GM18498 (cell line): Measurements from ENCODE around the gene ZNF746.
"Not testable (repeated sequence)": the region's sequence is repeated elsewhere in the genome, so short reads cannot be mapped to it uniquely, and the experiment has no call there.

Experiments
- ATAC-seq: cut with Tn5 transposase; IDR thresholded peaks from one replicate; pipeline ENCODE4 v1.9.1; 2021; ENCODE audit warnings: mild to moderate bottlenecking, moderate library complexity; ENCODE audit not compliant: unreplicated experiment

ZNF746 gene

DNA sequence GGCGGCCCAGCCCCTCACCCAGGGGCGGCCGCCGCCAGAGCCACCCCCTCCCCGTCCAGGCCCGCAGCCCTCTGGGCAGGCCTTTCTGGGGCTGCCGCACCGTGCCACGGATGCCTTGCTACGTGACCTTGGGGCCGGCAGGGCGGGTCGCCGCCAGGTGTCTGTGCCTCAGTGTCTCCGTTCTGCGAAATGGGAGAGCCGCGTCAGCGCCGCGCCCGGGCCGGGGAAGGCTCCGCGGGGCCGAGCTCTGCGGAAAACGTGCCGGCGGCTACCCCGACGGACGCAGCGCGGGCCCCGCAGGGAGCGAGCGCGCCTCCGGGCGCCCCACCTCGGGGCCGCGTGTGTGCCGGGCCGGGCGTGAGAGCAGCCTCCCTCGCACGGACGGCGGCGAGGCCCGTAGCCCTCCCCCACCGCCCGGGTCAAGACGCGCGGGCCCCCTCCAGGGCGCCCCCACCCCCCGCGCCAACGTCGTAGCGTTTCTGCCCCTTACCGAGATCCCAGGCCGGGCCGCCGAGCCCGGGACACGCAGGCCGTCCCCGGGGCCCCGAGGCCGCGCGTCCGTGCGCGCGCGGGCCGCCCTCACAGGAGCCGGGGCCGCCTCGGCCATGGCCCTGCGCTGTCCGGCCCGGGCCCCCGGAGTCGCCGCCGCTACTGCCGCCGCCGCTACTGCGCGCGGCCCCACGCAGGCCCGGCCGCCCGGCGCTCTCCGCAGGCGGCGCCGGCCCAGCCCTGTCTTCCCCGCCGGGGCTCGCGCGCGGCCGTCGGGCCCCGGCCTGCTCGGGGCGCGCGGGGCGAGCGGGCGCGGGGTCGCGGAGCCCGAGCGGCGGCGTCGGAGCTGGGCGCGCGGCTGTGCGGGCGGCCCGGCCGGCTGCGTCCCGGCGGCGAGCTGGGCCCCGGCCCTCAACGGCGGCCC lies 37.8 kb downstream of the ZNF746 start:
- ATAC-seq = peak; percentile 45

DNA sequence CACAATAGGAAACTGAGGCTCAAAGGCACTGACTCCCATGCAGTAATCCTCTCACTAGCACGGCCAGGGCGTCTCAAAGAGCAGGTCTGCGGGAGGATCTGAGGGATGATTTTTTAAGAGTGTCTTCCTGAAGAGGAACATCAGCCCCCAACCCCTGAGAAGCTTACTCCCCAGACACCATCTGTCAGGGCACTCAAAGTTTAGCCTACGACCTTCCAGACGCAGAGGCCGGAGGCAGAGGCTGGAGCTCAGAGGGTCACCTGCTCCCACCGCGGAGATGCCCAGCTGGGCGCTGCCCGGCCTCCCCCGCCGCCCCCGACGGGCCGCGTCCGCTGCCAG lies 38.4 kb downstream of the ZNF746 start:
- no peak for ATAC-seq

DNA sequence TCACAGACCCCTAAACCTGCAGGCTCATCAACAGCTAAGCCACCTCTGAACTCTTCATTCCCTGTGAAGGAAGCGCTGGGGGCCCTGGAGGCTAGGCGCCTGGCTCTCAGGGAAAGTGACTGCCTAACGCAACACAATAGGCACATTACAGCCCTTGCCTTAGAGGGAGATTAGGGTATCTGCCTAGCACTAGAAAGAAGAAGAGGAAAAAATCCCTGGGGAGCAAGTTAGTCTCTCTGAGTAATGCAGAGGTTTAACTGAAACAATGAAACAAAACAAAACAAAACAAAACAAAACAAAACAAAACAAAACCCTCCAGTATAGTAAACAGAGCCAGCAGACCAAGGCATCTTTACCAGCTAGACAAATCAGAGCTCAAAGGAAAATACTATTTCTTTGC lies 39.4 kb downstream of the ZNF746 start:
- ATAC-seq = no peak

DNA sequence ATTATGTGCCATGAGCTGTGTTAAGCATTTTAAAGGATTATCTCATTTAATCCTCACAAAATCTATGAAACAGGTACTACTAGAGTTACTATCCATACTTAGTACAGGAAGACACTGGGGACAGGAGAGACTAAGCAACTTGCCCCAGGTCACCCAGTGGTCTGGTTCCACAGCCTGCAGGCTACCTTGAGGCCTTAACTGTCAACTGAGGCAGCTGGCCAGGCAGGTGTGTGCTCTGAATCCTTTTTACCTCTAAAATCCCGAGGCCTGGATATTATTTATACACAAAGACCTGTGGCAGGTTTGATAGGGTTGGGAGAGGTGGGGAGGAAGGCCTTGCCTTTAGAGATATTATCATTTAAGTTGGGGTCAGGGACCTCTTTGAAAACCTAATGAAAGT lies 39.8 kb downstream of the ZNF746 start:
- ATAC-seq = no peak

DNA sequence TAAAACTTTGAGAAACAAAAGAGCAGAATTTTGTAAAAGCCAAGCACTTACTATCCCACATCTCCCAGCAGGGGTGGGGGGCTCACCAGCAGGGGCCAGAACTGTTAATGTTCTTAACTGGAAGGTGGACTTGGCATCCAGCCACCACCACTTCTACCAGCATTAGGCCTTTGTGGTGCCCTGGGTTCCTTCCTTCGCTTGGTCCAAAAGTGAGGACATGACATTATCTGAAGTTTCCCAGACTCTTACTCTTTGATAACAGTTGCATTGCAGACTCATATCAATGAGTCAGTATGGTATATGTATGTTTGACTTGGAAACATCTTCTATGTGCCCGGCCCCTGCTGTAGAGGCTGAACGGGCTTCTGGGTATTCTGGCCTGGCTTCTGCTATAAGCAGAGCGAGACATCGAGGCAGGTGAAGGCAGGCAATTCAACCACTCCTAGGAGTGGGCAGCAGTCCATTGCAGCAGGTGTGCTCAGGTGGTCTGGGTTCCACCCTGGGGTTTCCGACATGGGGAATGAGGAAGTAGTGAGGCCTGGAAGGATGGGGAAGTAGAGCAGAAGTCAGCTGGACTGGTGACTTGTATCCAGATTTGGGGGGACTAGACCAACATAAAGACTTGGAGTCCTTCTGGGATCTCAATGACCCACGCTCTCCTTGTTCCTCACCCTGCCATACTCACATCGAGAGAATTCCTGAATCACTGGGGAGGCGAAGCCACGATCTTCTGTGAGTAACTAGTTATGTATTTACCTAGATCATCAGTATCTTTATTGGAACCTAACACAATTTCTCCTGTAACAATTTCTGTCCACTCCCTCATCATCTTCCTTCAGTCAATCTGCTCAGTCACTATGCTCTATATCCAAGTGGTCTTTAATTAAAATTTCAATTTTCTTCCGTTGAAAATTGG lies 40.8 kb downstream of the ZNF746 start:
- no peak for ATAC-seq

DNA sequence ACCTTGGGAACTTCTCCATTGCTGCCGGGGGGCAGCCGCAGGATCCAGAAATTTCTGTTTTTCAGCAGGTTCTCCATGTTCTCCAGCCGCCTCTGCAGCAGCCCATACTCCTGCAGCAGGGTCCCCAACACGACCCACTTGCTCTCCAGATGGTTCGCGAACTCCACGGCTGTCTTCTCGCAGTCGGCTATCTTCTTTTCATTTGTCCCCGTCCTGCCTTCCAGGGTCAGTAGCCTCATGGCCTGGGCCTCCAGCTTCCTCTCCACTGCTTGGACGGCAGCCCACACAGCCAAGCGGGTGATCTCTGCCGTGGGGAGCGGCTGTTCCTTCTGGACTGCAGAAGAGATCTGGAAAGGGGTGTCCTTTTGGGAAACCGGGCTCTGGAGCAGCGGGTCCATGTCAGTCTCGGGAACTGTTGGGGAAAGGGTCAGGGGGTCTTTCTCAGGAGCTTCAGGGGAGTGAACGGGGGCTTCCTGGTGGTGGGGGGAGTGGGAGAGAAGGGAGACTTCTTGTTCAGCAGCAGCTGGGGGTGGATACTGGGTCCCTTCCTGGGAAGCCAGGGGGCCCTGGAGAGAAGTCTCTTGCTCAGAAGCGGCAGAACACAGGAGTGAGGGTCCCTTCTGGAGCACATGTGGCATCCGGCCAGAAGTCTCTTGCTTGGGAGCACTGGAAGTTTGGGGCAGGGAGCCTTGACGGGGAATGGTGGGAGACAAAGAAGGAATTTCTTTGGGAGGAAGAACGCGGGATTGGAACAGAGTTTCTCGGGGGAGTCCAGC lies 42.2 kb downstream of the ZNF746 start:
- no peak for ATAC-seq

DNA sequence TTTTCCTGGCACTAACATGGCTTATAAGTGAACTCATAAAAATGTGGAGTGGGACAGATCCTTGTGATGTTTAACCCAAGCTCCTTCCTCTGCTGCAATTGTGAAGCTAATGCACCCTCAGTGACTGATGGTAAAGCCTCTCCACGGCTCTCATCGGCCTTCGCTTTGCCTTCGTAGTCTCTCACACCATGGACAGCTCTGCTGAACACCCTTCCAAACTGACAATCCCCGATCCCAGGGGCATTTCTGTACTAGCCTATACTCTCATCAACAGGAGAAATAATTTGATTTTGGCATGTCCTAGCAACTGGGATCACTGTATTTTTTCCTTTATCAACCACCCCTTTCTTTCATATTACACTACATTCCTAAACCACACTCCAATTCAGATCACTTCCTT lies 42.9 kb downstream of the ZNF746 start:
- no peak for ATAC-seq

DNA sequence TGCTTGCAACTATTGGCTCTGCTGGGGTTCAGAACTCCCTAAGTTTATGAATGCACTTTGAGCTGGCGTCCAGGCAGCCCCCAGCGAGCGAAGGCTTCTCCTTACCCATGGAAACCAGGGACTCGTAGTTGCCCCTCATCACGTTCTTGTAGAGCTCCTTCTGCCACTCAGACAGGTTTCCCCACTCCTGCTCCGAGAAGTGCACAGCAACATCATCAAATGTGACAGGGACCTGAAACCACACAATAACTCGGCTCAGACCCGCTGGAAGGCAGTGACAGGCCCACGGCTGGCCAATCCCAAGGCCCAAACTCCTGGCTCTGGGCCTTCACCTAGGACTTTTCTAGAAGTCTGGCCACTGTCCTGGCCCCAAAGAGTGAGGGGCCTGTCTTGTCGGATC lies 43.6 kb downstream of the ZNF746 start:
- no peak for ATAC-seq

DNA sequence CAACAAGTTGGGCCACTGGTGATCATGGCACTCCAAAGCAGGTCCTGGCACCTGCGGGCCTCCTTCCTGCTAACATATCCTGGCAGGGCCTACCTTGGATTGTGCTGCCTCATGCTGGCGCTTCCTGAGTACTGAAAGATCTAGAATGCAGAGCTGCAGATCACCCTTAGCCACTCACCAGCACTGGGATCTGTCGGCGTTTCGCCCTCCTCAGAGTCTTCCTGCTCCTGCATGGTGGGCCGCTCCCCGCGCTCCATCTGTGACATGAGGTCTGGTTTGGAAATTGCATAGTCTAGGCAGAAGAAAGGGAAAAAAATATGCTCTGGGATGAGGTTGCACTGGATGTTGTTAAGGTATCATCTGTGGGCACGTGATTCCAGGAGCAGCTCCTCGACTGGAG lies 46.8 kb downstream of the ZNF746 start:
- ATAC-seq = no peak

DNA sequence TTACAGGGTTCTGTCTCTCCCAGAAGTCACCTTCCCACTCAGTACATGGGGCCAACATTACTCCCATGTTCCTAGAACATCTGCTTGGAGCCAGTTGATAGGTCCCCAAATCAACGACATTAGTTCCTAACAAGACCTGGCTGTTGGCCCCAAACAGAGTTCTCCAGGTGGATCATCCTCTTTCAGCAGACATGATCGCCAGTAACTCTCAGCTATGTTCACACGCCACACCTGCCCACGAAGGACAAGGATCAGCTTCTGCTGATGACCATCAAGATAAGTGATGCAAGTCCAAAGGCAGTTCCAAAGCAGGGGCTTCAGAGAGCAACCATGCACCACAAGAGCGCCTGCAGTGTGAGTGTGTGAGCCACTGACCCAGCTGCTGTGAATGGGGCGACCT lies 47.7 kb downstream of the ZNF746 start:
- ATAC-seq = no peak

DNA sequence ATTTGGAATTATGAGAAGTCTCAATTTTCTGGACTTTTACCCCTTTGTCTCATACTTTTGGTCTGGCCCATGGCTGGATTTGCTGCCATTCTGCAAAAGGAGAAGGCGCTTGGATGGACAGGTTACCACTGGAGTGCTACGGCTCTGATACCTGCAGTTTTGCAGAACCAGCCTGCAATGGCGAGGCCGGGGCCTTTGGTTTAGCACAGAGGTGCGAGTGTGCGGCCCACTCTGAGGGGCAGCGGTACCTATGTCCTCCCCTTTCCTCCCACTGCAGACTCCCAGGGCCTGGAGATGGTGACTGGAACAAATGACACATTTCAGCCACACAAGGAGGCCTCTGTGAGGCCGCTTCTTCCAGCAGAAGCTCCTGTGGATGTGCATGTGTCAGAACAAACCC lies 48.6 kb downstream of the ZNF746 start:
- no peak for ATAC-seq

DNA sequence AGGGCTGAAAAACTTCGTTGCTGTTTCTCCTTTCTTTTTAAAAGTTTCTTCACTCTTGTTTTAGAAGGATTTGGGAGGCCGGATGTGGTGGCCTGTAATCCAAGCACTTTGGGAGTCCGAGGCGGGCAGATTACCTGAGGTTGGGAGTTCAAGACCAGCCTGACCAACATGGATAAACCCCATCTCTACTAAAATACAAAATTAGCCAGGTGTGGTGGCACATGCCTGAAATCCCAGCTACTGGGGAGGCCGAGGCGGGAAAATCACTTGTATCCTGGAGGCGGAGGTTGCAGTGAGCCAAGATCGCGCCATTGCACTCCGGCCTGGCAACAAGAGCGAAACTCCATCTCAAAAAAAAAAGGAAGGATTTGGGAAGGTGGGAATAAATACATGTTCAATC lies 51.6 kb downstream of the ZNF746 start:
- not testable (repeated sequence) for ATAC-seq

DNA sequence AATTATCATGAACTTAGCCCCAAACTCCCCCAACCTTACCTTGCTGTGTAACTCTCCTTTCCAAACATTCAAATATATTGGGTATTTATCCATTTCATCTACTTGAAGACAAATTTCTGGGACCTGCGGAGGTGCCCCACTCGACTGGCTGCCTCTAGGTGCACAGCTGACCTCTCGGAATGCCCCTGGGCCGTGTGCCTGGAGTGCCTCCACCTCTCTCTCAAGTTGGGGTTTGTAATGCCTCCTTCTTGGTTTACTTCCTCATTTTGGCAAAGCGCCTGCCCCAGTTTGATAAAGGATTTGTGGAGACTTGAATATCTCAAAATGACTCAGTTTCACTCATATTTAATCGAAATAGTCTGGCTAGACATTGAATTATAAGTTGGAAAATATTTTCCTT lies 53.3 kb downstream of the ZNF746 start:
- no peak for ATAC-seq

DNA sequence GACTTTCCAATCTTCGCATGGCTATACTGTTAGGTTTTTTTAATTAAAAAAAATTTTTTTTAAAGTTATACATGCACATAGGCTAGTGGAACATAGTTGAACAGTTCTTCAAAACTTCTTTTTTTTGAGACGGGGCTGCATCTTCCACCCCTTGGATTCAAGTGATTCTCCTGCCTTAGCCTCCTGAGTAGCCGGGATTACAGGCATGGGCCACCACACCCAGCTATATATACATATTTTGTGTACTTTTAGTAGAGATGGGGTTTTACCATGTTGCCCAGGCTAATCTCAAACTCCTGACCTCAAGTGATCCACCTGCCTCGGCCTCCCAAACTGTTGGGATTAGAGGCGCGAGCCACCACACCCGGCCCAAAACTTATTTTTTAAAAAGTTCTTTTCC lies 54.1 kb downstream of the ZNF746 start:
- no peak for ATAC-seq

DNA sequence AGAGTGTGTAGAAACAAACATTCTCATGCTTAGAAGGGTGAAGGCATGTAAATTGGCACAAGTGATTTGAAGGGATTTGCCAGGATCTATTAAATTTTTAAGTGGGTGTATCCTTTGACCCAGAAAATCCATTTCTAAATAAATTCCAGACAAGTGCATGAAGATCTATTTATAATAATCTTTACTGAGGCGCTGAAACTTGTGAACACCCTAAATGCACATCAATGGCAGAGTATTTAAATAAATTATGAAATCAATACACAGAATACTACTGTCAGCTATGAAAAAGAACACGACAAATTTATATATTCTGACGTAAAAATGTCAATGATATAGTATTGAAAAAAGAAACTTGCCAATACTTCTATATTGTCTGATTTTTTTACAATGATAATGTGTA lies 54.7 kb downstream of the ZNF746 start:
- ATAC-seq = no peak

DNA sequence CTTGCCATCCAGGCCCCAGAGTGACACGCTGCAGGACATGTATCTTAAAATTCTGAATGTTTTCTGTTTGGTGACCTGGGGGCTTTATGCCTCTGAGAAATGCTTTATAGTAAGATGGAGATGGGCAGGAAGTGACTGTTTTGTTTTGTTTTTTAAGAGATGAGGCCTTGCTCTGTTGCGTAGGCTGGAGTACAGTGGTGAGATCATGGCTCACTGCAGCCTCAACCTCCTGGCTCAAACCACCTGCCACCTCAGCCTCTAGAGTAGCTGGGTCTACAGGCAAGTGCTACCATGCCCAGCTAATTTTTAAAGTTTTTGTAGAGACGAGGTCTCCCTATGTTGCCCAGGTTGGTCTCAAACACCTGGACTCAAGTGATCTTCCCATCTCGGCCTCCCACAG lies 57.4 kb downstream of the ZNF746 start:
- no peak for ATAC-seq

DNA sequence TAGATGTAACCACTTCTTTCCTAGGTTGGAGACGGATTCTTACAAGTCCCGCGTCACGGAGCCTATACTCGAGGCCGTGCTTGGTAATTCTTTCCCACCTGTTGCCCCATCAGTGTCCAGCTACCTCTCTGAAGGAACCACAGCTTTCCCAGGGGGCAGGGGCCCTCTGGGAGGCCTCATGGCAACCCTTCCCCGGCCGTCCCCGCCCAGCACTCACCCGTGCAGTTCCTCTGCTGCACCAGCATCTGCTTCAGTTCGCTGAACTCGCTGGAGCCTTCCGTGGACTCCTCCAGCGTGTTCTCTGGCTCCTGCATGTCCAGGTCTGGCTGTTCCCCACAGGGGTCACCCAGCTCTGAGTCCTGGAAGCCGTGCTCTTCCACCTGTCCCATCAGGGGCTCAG lies 61.3 kb downstream of the ZNF746 start:
- ATAC-seq = no peak

DNA sequence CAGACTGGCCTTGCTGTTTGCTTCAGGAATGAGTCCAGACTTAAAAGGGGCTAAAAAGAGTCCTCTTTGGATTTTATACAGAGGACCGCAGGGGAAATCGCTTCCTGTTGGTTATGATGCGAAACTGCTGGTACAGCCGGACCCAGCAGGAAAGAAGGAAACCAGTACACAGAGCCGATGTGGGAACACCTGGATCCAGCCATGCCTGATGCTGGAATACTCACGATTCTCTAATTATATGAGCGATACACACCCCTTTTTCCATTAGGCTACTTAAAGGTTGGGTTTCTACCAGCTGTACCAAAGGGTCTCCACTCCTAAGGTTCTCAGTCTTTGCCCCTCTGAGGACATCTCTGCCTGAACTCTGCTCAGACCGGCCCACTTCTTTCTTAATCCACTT lies 64.5 kb downstream of the ZNF746 start:
- no peak for ATAC-seq

DNA sequence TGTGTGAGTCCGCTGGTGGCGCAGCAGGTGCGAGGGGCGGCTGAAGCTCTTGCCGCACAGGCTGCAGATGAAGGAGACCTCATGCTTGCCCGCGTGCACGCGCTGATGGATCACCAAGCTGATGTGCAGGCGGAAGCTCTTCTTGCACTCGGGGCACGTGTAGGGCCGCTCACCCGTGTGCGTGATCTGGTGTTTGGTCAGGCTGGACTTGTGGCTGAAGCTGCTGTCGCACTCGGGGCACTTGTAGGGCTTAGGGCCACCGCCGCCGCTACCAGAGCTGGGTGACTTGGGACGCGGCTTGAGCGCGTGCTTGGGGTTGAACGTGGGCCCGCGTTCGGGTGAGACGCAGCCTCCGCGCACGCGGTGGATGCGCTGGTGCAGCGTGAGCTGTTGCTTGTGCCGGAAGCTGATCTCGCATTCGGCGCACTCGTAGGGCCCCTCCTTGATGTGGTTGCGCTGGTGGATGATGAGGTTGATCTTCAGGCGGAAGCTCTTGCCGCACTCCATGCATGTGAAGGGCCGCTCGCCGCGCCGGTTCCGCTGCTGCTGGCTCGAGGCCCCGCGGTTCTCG lies 65.4 kb downstream of the ZNF746 start:
- ATAC-seq = no peak

DNA sequence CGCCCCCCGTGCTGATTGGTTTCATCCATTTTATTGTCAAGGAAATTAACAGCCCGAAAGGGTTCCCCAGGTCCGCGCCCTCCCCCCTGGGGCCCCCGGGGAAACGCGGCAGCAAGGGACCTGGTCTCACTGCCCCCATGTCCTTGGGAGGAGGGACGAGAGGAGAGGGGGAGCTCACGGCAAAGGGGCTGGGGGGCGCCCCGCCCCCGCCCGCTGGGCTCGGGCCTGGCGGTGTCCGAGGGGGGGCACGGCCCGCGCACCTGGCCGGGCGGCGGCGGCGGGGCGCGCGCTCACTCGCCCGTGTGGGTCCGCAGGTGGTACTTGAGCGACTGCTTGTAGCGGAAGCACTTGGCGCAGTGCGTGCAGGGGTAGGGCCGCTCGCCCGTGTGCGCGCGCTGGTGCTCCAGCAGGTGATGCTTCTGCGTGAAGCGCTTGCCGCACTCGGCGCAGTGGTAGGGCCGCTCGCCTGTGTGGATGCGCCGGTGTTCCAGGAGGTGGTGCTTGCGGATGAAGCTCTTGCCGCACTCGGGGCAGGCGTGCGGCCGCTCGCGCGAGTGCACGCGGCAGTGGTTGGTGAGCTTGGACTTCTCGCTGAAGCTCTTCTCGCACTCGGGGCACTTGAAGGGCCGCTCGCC lies 66.0 kb downstream of the ZNF746 start:
- ATAC-seq = no peak

DNA sequence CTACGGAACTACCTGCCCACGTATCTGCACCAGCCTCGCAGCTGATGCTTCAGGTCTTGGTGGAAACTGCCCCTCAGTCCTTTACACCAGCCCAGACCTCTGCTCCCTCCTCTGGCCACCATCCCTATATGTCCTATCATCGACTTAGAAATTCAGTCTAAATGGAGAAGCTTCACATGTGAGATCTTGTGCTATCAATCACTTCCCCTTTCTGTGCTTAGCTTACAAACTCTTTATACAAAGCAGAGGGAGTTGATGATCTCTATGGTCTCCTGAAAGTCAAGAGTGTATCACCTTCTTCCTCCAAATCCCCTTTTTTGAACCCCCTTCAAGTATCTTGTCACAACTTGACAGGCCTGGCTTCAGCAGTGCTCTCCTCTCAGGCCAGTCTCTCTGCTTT lies 67.4 kb downstream of the ZNF746 start:
- no peak for ATAC-seq
